IMR-90 (cell line): ENCODE data around the gene MIPEP. TPM values are rescaled to one million over a fixed set of nuclear protein-coding genes. Genes with fewer than 3 reads are reported as not detected.

ENCODE experiments used
- ATAC-seq: fragments of 200-7000 bp; cut with Tn5 transposase; 2 replicates; pipeline ENCODE4 v1.9.1; 2020; ENCODE audit warnings: low read depth, mild to moderate bottlenecking, moderate library complexity
- BruUV-seq: library from RNA; stranded (reverse); fragments of 400-500 nt; replicated peaks from 2 replicates; lab custom pipeline; 2021; lab: Mats Ljungman, UMichigan
- CTCF ChIA-PET: fragments of 300-600 bp; formaldehyde crosslinking; extraction: SDS; loops from one replicate; lab custom pipeline; 2021; ENCODE audit warnings: antibody characterized with exemption; lab: Yijun Ruan, JAX
- POLR2A ChIA-PET: fragments of 300-600 bp; sonication (Branson Sonifier 250); formaldehyde crosslinking; loops from one replicate; lab custom pipeline; 2022; ENCODE audit warnings: antibody characterized with exemption; ENCODE audit not compliant: unreplicated experiment; lab: Charles Lee
- DNase-seq: peaks from one replicate; pipeline ENCODE4 v3.0.0; 2013
- H2AFZ ChIP-seq: replicated peaks from 2 replicates; pipeline ENCODE3; 2013; ENCODE audit warnings: low read length, mild to moderate bottlenecking; ENCODE audit not compliant: poor library complexity
- H2AK5ac ChIP-seq: 2 replicates; pipeline ENCODE4 v1.6.1; 2013; ENCODE audit warnings: low read depth, low read length, inconsistent platforms
- H2AK9ac ChIP-seq: replicated peaks from 2 replicates; pipeline ENCODE3; 2013; ENCODE audit warnings: mild to moderate bottlenecking, low read depth, low read length, moderate library complexity; ENCODE audit not compliant: poor library complexity
- H2BK120ac ChIP-seq: 2 replicates; pipeline ENCODE4 v1.6.1; 2013; ENCODE audit warnings: low read depth, low read length, inconsistent platforms
- H2BK15ac ChIP-seq: 3 replicates; pipeline ENCODE4 v1.6.1; 2013; ENCODE audit warnings: low read depth, low read length, inconsistent platforms
- H2BK20ac ChIP-seq: 2 replicates; pipeline ENCODE4 v1.6.1; 2013; ENCODE audit warnings: low read depth, mild to moderate bottlenecking, inconsistent platforms, low read length, moderate library complexity
- H2BK5ac ChIP-seq: 2 replicates; pipeline ENCODE4 v1.6.1; 2013; ENCODE audit warnings: mild to moderate bottlenecking, low read depth, low read length, inconsistent platforms; ENCODE audit not compliant: poor library complexity, severe bottlenecking
- H3K14ac ChIP-seq: replicated peaks from 2 replicates; pipeline ENCODE4 v1.6.1; 2013; ENCODE audit warnings: low read depth, low read length, inconsistent platforms
- H3K18ac ChIP-seq: 2 replicates; pipeline ENCODE4 v1.6.1; 2013; ENCODE audit warnings: low read depth, low read length, control low read depth
- H3K23ac ChIP-seq: 2 replicates; pipeline ENCODE4 v1.6.1; 2013; ENCODE audit warnings: low read depth, low read length, inconsistent platforms
- H3K27ac ChIP-seq: 2 replicates; pipeline ENCODE4 v1.5.1; 2013; ENCODE audit warnings: mild to moderate bottlenecking, control low read depth, low read length; ENCODE audit not compliant: insufficient read depth
- H3K27me3 ChIP-seq: 2 replicates; pipeline ENCODE4 v1.6.1; 2013; ENCODE audit warnings: low read length; ENCODE audit not compliant: control insufficient read depth, insufficient read depth
- H3K36me3 ChIP-seq: 2 replicates; pipeline ENCODE4 v1.6.1; 2013; ENCODE audit warnings: low read length, mixed read lengths; ENCODE audit not compliant: control insufficient read depth, insufficient read depth
- H3K4ac ChIP-seq: 2 replicates; pipeline ENCODE4 v1.6.1; 2013; ENCODE audit warnings: low read depth, low read length, inconsistent platforms
- H3K4me1 ChIP-seq: 2 replicates; pipeline ENCODE4 v1.6.1; 2013; ENCODE audit warnings: low read length, mixed read lengths; ENCODE audit not compliant: control insufficient read depth, insufficient read depth
- H3K4me2 ChIP-seq: 2 replicates; pipeline ENCODE4 v1.6.1; 2013; ENCODE audit warnings: low read depth, mild to moderate bottlenecking, control low read depth, low read length, moderate library complexity
- H3K4me3 ChIP-seq: 2 replicates; pipeline ENCODE4 v1.5.1; 2013; ENCODE audit warnings: low read depth, mild to moderate bottlenecking, control low read depth, low read length, moderate library complexity; ENCODE audit not compliant: insufficient read depth
- H3K56ac ChIP-seq: 2 replicates; pipeline ENCODE4 v1.6.1; 2013; ENCODE audit warnings: low read length, inconsistent platforms; ENCODE audit not compliant: insufficient read depth; ENCODE audit errors: extremely low read depth
- H3K79me1 ChIP-seq, 2 experiments: 2 replicates each; pipeline ENCODE4 v1.6.1; 2013; ENCODE audit warnings: low read length in 2 of 2, inconsistent platforms in 1 of 2, low read depth in 1 of 2
- H3K9ac ChIP-seq: 2 replicates; pipeline ENCODE4 v1.6.1; 2013; ENCODE audit warnings: low read depth, low read length, control low read depth
- H3K9me1 ChIP-seq: 2 replicates; pipeline ENCODE4 v1.6.1; 2013; ENCODE audit warnings: low read length, inconsistent platforms; ENCODE audit not compliant: insufficient read depth
- H3K9me3 ChIP-seq: 2 replicates; pipeline ENCODE4 v1.6.1; 2013; ENCODE audit warnings: low read length; ENCODE audit not compliant: control insufficient read depth, insufficient read depth
- H4K20me1 ChIP-seq: 2 replicates; pipeline ENCODE4 v1.6.1; 2013; ENCODE audit warnings: low read length, inconsistent platforms; ENCODE audit not compliant: insufficient read depth
- H4K5ac ChIP-seq: 2 replicates; pipeline ENCODE4 v1.6.1; 2013; ENCODE audit warnings: mild to moderate bottlenecking, low read depth, low read length, control low read depth
- H4K8ac ChIP-seq, 2 experiments: 2 replicates each; pipeline ENCODE4 v1.6.1; 2013; ENCODE audit warnings: low read depth in 2 of 2, low read length in 2 of 2, control low read depth in 1 of 2, inconsistent platforms in 1 of 2
- H4K91ac ChIP-seq: 2 replicates; pipeline ENCODE4 v1.6.1; 2013; ENCODE audit warnings: low read depth, low read length, inconsistent platforms; ENCODE audit not compliant: insufficient read depth
- CEBPB ChIP-seq: IDR thresholded peaks from 2 replicates; pipeline ENCODE4 v1.6.1; 2012; ENCODE audit warnings: low read depth, low read length, improper control_type of control experiment
- FOS ChIP-seq: fragments of 150-350 bp; IDR thresholded peaks from 2 replicates; pipeline ENCODE4 v1.6.1; 2016; ENCODE audit warnings: low read depth, low read length
- MAFK ChIP-seq: IDR thresholded peaks from 2 replicates; pipeline ENCODE4 v1.6.1; 2012; ENCODE audit warnings: low read depth, low read length, improper control_type of control experiment
- MXI1 ChIP-seq: IDR thresholded peaks from 2 replicates; pipeline ENCODE4 v1.6.1; 2012; ENCODE audit warnings: low read depth, mild to moderate bottlenecking, low read length, moderate library complexity, borderline replicate concordance
- SMC3 ChIP-seq: fragments of 150-350 bp; IDR thresholded peaks from 2 replicates; pipeline ENCODE4 v1.6.1; 2016; ENCODE audit warnings: low read depth, mild to moderate bottlenecking, antibody characterized with exemption, low read length, moderate library complexity
- WGBS, 2 experiments: methylation state at CpG; one replicate each; pipeline versions ENCODE4 v1.1.5 to v1.1.7; 2013; ENCODE audit warnings: missing lambda C conversion rate in 2 of 2; ENCODE audit not compliant: insufficient read length in 1 of 2; ENCODE audit errors: extremely low coverage in 2 of 2; 5-methylcytosine and 5-hydroxymethylcytosine counted together
- dilution Hi-C: fragments of 300-500 bp; cut with HindIII; formaldehyde crosslinking; loops from one replicate; pipeline ENCODE4 v1.14.3; 2018; ENCODE audit warnings: low sequenced_read_pairs; ENCODE audit not compliant: unreplicated experiment
- in situ Hi-C: fragments of 300-500 bp; cut with MboI; formaldehyde crosslinking; loops from 3 replicates; pipeline ENCODE4 v1.14.3; 2019; ENCODE audit warnings: low sequenced_read_pairs, inconsistent platforms, mixed read lengths
- intact Hi-C: fragments of 100-400 bp; cut with micrococcal nuclease; formaldehyde crosslinking; loops from 2 replicates; pipeline ENCODE4 v1.10.0; 2022
- polyA plus RNA-seq, 3 experiments: library from polyadenylated mRNA; depleted of rRNA; stranded (reverse); fragments of >200 nt; gene quantifications; 2 replicates each; pipeline ENCODE4 v1.2.3, GENCODE V29; 2012; ENCODE audit warnings: low replicate concordance in 1 of 3
- total RNA-seq: library from RNA; depleted of rRNA; stranded (reverse); fragments of >200 nt; gene quantifications from 2 replicates; pipeline ENCODE4 v1.2.3, GENCODE V29; 2012
- TF ChIP-seq, protein P1 (sequence below): conservative IDR thresholded peaks from 2 replicates; pipeline ENCODE4 v1.5.1; 2012; ENCODE audit warnings: mild to moderate bottlenecking, low read depth, low read length, improper control_type of control experiment

MIPEP gene
- total and polyA plus RNA-seq, 2 of the 4 experiments (the other 2 are of a cell fraction) = 15.0 to 21.5 TPM

DNA sequence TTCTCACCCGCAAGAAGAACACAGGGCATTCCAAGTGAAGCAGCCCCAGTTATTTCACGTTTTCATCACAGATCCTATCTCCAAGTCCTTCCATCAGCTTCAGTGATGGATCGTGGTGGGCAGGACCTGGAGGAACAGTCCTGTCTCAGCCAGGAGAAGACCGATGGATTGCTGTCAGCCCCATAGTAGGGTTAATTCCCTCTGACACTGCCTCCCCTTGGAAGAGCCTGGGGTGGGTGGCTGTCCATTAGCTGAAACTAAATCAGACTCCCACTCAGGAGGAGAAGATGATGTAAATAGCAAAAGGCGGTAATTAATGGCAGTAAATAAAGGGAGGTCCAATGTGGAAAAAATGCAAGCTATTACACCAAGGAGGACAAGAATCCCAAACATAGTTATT lies 188.0 kb downstream of the MIPEP start:
- H3K9me1 ChIP-seq = peaks cover 9% of the 10 kb centered on the region
- no CpG with 5 or more reads among the region's 5 CpGs for WGBS, 2 experiments
- H3K4me1 ChIP-seq = peaks cover 23% of the 10 kb centered on the region
- dilution Hi-C loops = no loop called here
- H3K56ac ChIP-seq = no peak overlapping the region
- H2BK20ac ChIP-seq = peak overlapping the region; percentile 36; the same call in 1 of the 2 replicates
- no peaks in the 10 kb centered on the region; a peak in 1 of 4 replicates for H3K79me1 ChIP-seq
- H2BK120ac ChIP-seq = peak overlapping the region; percentile 24; the same call in 1 of the 2 replicates
- ChIA-PET CTCF (interaction anchor here (0.7 to 0.9 kb wide), 2 partner anchors 17 to 122 kb away, joined by 3 read pairs; no protein-coding TSS in a partner anchor), POLR2A (interaction anchor here (0.9 kb wide), 1 partner anchor 167 kb away, joined by 4 read pairs; no protein-coding TSS in a partner anchor)
- peak overlapping the region; percentile 12 for H3K4ac ChIP-seq
- no peak overlapping the region; the same call in 1 of the 2 replicates for H2AK5ac ChIP-seq
- peak overlapping the region; percentile 96 for H4K5ac ChIP-seq
- H3K27ac ChIP-seq = peak overlapping the region; percentile 87
- no TSS peak for BruUV-seq
- H3K27me3 ChIP-seq = no peaks in the 10 kb centered on the region
- H3K14ac ChIP-seq = no peak overlapping the region
- H3K23ac ChIP-seq = no peak overlapping the region
- H2AK9ac ChIP-seq = no peak overlapping the region
- H4K20me1 ChIP-seq = no peaks in the 10 kb centered on the region
- H3K9me3 ChIP-seq = no peaks in the 10 kb centered on the region
- H4K8ac ChIP-seq = no peak overlapping the region
- ATAC-seq = no peak
- in situ Hi-C loops = no loop called here
- H2AFZ ChIP-seq = no peak overlapping the region
- H3K18ac ChIP-seq = peak overlapping the region; percentile 67
- no peak for DNase-seq
- peak overlapping the region; percentile 86 for H2BK5ac ChIP-seq
- peak overlapping the region; percentile 44; the same call in 1 of the 2 replicates for H3K4me2 ChIP-seq
- no peak for TF ChIP-seq CEBPB
- TF ChIP-seq SMC3 = no peak
- TF ChIP-seq FOS = no peak
- TF ChIP-seq, protein P1, sequence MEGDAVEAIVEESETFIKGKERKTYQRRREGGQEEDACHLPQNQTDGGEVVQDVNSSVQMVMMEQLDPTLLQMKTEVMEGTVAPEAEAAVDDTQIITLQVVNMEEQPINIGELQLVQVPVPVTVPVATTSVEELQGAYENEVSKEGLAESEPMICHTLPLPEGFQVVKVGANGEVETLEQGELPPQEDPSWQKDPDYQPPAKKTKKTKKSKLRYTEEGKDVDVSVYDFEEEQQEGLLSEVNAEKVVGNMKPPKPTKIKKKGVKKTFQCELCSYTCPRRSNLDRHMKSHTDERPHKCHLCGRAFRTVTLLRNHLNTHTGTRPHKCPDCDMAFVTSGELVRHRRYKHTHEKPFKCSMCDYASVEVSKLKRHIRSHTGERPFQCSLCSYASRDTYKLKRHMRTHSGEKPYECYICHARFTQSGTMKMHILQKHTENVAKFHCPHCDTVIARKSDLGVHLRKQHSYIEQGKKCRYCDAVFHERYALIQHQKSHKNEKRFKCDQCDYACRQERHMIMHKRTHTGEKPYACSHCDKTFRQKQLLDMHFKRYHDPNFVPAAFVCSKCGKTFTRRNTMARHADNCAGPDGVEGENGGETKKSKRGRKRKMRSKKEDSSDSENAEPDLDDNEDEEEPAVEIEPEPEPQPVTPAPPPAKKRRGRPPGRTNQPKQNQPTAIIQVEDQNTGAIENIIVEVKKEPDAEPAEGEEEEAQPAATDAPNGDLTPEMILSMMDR = no peak
- TF ChIP-seq MXI1 = no peak
- no peak for TF ChIP-seq MAFK
- H4K91ac ChIP-seq = peak overlapping the region; percentile 38
- H3K4me3 ChIP-seq = no peak overlapping the region
- H3K36me3 ChIP-seq = no peaks in the 10 kb centered on the region
- H2BK15ac ChIP-seq = 0 out of 3 replicates have a peak overlapping the region, but pooled peaks have one; percentile 27
- H3K9ac ChIP-seq = no peak overlapping the region
- intact Hi-C loops = no loop called here
